ENCODE results near the gene BCL11A. TPM values are rescaled to one million over a fixed set of nuclear protein-coding genes. Genes with fewer than 3 reads are reported as not detected.

The BCL11A gene
- total RNA-seq, 1 experiment from 2014 or later, result 0.13 TPM

DNA sequence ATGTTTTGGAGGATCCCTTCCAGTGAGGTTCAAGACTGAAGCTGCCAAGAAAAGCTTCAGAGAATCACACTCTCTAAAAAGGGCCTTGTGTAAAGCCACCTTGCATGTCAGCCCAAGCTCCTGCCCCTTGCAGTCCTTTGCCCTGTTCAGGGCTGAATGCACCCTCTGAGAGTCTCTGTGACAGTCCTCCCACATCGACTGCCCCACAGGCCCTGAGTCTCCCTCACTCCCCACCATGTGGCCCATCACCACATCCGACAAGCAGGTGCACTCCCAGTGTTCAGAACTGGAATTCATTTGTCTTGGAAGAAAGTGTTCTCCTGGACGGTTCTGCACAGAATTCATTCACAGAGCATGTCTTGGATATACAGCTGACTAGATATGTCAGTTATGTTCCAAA, 31.0 kb downstream of the BCL11A start:
- H3K4me3 ChIP-seq, result no peak overlapping the region
- H3K36me3 ChIP-seq, result no peaks in the 10 kb centered on the region
- peaks cover 3% of the 10 kb centered on the region; the same call in 1 of the 2 replicates for H3K4me1 ChIP-seq (replicated peaks)
- H3K27ac ChIP-seq, result no peak overlapping the region
- H3K9me3 ChIP-seq (replicated peaks), result no peaks in the 10 kb centered on the region
- DNase-seq (ENCODE audit: low read depth in 1 of 2, low spot score in 2 of 2), result no peak
- peaks cover 4% of the 10 kb centered on the region; the same call in 1 of the 2 replicates for H3K27me3 ChIP-seq (replicated peaks)

DNA sequence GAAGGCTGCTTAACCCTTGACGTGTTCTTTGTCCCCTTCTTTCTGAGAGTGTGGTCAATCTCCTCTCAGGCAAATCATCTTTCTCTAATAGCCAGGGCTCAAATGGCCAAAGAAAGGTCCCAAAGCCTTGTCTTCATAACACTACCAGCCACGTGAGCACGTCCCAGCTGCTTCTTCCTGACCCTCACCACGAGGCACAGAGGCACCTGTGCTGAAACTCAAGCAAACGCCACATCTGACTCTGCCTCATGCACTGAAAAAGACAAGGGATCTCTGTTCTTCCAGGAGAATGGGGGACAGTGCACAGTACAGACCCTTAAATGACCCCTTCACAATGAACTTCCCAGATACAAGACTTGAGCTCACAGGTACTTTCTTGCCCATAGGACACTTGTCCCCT, 31.8 kb downstream of the BCL11A start:
- H3K27ac ChIP-seq, result no peak overlapping the region
- DNase-seq (ENCODE audit: low read depth in 1 of 2, low spot score in 2 of 2), result no peak
- H3K4me1 ChIP-seq (replicated peaks), result peaks cover 9% of the 10 kb centered on the region
- no peaks in the 10 kb centered on the region for H3K9me3 ChIP-seq (replicated peaks)
- H3K36me3 ChIP-seq, result no peaks in the 10 kb centered on the region
- no peak overlapping the region for H3K4me3 ChIP-seq
- peaks cover 4% of the 10 kb centered on the region; the same call in 1 of the 2 replicates for H3K27me3 ChIP-seq (replicated peaks)

- Histone ChIP-seq H3K9me3 (replicated peaks) (no peaks in the 10 kb centered on the region), H3K36me3 (no peaks in the 10 kb centered on the region), H3K27ac (no peak overlapping the region), H3K4me3 (no peak overlapping the region), H3K27me3 (replicated peaks) (peaks cover 4% of the 10 kb centered on the region; the same call in 1 of the 2 replicates), H3K4me1 (replicated peaks) (peaks cover 15% of the 10 kb centered on the region)
- DNase-seq (ENCODE audit: low read depth in 1 of 2, low spot score in 2 of 2), result no peak
Observed at GRCh38 chr2:60520917-60521539, 32.4 kb downstream of the BCL11A start.

DNA sequence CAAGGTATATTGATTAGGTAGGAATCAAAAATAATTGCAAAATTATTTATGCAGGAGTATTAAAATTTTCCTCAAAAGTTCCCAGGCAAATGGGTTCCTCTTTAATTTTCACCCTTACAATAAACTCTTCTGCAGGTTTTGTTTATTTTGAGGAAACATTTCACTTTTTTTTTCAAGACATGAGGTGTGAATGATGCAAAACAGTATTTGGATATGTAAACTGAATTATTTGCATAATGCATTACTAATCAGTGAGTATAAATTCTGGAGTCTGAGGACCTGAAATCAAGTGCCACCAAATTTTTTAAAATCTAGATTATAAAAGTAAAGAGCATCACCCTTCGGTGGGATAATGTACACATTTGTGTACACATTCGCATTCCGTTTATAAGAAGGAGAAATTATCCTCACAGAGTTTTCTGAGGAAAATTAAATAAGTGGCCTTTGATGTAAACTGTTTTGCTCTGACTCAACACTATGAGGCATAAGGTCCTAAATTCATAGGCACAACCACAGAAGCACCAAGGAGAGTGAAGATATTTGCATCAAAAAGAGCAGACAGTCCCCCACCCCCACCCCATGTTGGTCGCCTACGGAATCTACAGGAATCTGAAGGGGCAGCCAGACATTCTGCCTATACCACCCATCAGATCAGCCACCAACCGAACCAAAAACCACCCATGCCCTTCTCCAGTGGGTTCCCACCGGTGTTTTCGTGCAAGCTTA, 33.1 kb downstream of the BCL11A start:
- Histone ChIP-seq H3K27ac (no peak overlapping the region), H3K36me3 (no peaks in the 10 kb centered on the region), H3K27me3 (replicated peaks) (no peaks in the 10 kb centered on the region; the same call in 1 of the 2 replicates), H3K4me3 (no peak overlapping the region), H3K9me3 (replicated peaks) (no peaks in the 10 kb centered on the region), H3K4me1 (replicated peaks) (peaks cover 22% of the 10 kb centered on the region)
- no peak for DNase-seq (ENCODE audit: low read depth in 1 of 2, low spot score in 2 of 2)

- no peaks in the 10 kb centered on the region for H3K36me3 ChIP-seq
- H3K4me3 ChIP-seq, result no peak overlapping the region
- H3K27me3 ChIP-seq (replicated peaks), result no peaks in the 10 kb centered on the region; the same call in 1 of the 2 replicates
- H3K4me1 ChIP-seq (replicated peaks), result peaks cover 28% of the 10 kb centered on the region
- DNase-seq (ENCODE audit: low read depth in 1 of 2, low spot score in 2 of 2), result no peak
- H3K9me3 ChIP-seq (replicated peaks), result no peaks in the 10 kb centered on the region
- H3K27ac ChIP-seq, result no peak overlapping the region
Observed at GRCh38 chr2:60519231-60519863, 34.1 kb downstream of the BCL11A start.

DNA sequence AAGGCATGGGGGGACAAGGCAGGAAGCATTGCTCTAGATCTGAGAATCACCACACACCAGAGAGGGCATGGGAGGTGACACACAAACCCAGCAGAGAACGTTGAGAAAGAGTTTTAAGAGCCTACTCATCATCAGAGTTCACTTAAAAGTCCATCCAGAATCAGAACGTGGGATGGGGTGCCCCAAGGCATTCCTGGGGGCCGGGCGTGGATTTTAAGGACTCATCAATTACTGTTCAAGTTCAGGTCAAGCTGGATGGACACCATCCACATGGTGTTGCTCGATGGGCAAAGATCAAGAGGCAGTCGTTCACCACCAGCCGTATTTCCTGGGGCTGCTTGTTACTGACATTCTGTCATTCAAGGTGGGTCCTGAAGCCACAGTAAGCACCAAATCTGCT, 34.9 kb downstream of the BCL11A start:
- Histone ChIP-seq H3K27me3 (replicated peaks) (no peaks in the 10 kb centered on the region; the same call in 1 of the 2 replicates), H3K4me1 (replicated peaks) (peaks cover 28% of the 10 kb centered on the region)
- DNase-seq (ENCODE audit: low read depth in 1 of 2, low spot score in 2 of 2), result no peak

GRCh38 chr2:60517446-60517845, 36.0 kb downstream of the BCL11A start:
- Histone ChIP-seq H3K27me3 (replicated peaks) (no peaks in the 10 kb centered on the region; the same call in 1 of the 2 replicates), H3K36me3 (no peaks in the 10 kb centered on the region), H3K4me3 (no peak overlapping the region), H3K4me1 (replicated peaks) (peaks cover 36% of the 10 kb centered on the region), H3K9me3 (replicated peaks) (no peaks in the 10 kb centered on the region), H3K27ac (no peak overlapping the region)
- no peak for DNase-seq (ENCODE audit: low read depth in 1 of 2, low spot score in 2 of 2)

More for the DNA sequence above, 34.9 kb downstream of the BCL11A start:
- Histone ChIP-seq H3K36me3 (no peaks in the 10 kb centered on the region), H3K9me3 (replicated peaks) (no peaks in the 10 kb centered on the region), H3K27ac (no peak overlapping the region), H3K4me3 (no peak overlapping the region)

DNA sequence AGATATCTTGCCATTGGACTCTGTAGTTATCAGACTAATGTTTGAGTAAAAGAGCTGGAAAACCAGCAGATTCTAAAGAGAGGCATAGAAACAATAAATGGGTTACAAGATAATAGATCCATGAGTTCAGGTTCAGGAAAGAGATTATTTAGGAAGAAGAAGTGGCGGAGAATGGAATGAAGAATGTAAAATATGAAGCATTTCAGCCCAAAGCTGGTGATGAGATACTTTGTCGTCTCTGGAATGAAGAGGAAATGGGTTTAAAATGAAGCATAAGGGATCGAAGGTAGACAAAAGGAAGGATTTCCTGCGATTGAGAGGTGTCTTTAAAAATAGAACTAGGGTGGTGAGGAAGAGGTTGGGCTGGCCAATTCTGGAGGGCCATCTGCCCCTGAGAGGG, 36.6 kb downstream of the BCL11A start:
- Histone ChIP-seq H3K27ac (peak overlapping the region; percentile 82), H3K27me3 (replicated peaks) (no peaks in the 10 kb centered on the region), H3K4me3 (no peak overlapping the region), H3K36me3 (no peaks in the 10 kb centered on the region), H3K9me3 (replicated peaks) (no peaks in the 10 kb centered on the region), H3K4me1 (replicated peaks) (peaks cover 36% of the 10 kb centered on the region)
- DNase-seq (ENCODE audit: low read depth in 1 of 2, low spot score in 2 of 2), result no peak

- Histone ChIP-seq H3K27ac (peak overlapping the region; percentile 82), H3K36me3 (no peaks in the 10 kb centered on the region), H3K9me3 (replicated peaks) (no peaks in the 10 kb centered on the region), H3K4me3 (no peak overlapping the region), H3K4me1 (replicated peaks) (peaks cover 36% of the 10 kb centered on the region), H3K27me3 (replicated peaks) (peaks cover 2% of the 10 kb centered on the region; the same call in 1 of the 2 replicates)
- peak in 1 of 2 experiments; percentile 55 for DNase-seq (ENCODE audit: low read depth in 1 of 2, low spot score in 2 of 2)
Observed at GRCh38 chr2:60516383-60516811, 37.1 kb downstream of the BCL11A start.

DNA sequence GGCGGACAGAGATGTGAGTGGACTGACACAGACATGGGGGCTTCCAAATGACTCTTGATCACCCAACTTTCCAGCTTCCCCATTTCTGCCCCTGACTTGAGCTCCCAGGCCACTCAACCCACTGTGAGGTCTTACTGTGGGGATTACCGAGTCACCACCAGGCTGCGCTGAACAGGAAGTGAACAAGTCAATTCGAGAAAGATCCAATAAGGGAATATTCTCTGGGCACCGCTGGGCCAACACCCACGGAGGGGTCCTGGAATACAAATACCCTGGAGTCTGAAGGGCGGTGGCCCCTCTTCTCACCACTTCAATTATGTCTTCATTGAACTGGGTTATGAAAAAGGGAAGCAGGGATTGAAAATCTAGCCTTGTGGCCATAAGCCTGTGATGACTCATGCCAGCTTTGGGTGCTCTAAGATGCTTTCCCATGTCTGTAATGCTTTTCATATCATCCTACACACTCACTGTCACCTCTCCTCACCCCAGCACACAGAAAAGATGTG, 37.7 kb downstream of the BCL11A start:
- H3K27me3 ChIP-seq (replicated peaks), result peaks cover 4% of the 10 kb centered on the region; the same call in 1 of the 2 replicates
- H3K27ac ChIP-seq, result peak overlapping the region; percentile 82
- no peaks in the 10 kb centered on the region for H3K9me3 ChIP-seq (replicated peaks)
- H3K4me1 ChIP-seq (replicated peaks), result peaks cover 36% of the 10 kb centered on the region
- peak in 1 of 2 experiments; percentile 69 for DNase-seq (ENCODE audit: low read depth in 1 of 2, low spot score in 2 of 2)
- no peaks in the 10 kb centered on the region for H3K36me3 ChIP-seq
- no peak overlapping the region for H3K4me3 ChIP-seq

- no peak for DNase-seq (ENCODE audit: low read depth in 1 of 2, low spot score in 2 of 2)
- Histone ChIP-seq H3K27ac (no peak overlapping the region), H3K4me3 (no peak overlapping the region), H3K36me3 (no peaks in the 10 kb centered on the region), H3K4me1 (replicated peaks) (peaks cover 33% of the 10 kb centered on the region), H3K9me3 (replicated peaks) (no peaks in the 10 kb centered on the region), H3K27me3 (replicated peaks) (peaks cover 4% of the 10 kb centered on the region; the same call in 1 of the 2 replicates)
Observed at GRCh38 chr2:60513996-60514395, 39.5 kb downstream of the BCL11A start.

- Histone ChIP-seq H3K36me3 (no peaks in the 10 kb centered on the region), H3K27ac (no peak overlapping the region), H3K4me1 (replicated peaks) (peaks cover 33% of the 10 kb centered on the region), H3K9me3 (replicated peaks) (no peaks in the 10 kb centered on the region), H3K4me3 (no peak overlapping the region), H3K27me3 (replicated peaks) (peaks cover 4% of the 10 kb centered on the region; the same call in 1 of the 2 replicates)
- DNase-seq (ENCODE audit: low read depth in 1 of 2, low spot score in 2 of 2), result no peak
Observed at GRCh38 chr2:60513191-60513590, 40.3 kb downstream of the BCL11A start.

GRCh38 chr2:60512641-60513040, 40.8 kb downstream of the BCL11A start:
- peak in 1 of 2 experiments; percentile 23 for DNase-seq (ENCODE audit: low read depth in 1 of 2, low spot score in 2 of 2)
- Histone ChIP-seq H3K9me3 (replicated peaks) (no peaks in the 10 kb centered on the region), H3K27me3 (replicated peaks) (peaks cover 4% of the 10 kb centered on the region; the same call in 1 of the 2 replicates), H3K4me1 (replicated peaks) (peaks cover 33% of the 10 kb centered on the region), H3K27ac (no peak overlapping the region), H3K4me3 (no peak overlapping the region), H3K36me3 (no peaks in the 10 kb centered on the region)
